ENCODE data around the gene GTF2F1.
A peak's percentile ranks its signal among the peaks of the same experiment; 100 is the strongest.
"Not testable (repeated sequence)": the region's sequence is repeated elsewhere in the genome, so short reads cannot be mapped to it uniquely, and the experiment has no call there.

Gene GTF2F1

DNA sequence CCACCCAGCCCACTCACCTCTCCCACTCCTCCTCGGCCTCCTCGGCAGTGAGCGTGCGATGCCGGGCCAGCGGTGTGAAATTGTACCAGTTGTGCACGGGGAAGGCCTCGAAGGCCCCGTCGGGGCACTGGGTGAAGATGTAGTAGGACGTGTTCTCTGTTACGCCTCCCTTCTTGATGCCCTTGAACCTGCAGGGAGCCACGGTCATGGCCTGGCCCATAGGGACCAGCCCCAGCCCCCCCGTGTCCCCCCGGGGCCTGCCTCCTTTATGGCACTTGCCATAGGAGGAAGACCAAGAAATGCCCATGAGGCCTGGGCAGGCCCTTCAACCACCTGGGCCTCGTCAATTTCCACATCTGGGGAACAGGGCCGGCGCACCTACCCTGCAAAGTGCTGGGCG, 5.6 kb downstream of the GTF2F1 start:
- DNase-seq (ENCODE audit: low read depth in 3 of 3, low spot score in 1 of 3): no peak

DNA sequence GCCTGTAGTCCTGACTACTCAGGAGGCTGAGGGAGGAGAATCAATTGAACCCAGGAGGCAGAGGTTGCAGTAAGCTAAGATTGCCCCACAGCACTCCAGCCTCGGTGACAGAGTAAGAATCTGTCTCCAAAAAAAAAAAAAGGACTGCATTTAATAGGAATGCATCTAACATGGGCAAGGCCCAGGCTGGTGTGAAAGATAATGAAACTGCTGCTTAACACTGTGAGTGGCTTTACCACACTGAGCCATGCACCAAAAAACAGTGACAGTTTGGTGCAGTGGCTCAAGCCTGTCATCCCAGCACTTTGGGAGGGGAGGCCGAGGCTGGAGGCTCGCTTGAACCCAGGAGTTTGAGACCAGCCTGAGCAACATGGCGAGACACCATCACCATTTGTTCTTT, 8.6 kb downstream of the GTF2F1 start:
- DNase-seq (ENCODE audit: low read depth in 3 of 3, low spot score in 1 of 3): no peak

DNA sequence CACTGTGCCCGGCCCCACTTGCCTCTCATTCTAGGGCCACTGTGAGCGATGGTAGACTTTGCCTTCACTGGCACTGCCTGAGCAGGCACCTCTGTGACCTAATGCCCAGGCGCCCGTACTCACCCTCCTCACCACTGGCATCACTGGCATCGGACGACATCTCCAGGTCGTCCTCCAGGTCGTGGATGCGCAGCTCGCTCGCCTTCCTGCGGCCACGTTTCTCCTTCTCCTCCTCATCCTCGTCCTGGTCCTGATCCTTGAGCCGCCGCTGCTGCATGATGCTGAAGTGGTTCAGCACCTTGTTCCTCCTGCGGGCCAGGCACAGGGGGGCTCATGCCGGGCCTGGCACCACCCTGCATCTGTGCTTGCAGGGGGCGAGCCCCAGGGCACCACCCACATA, 9.8 kb downstream of the GTF2F1 start:
- no peak for DNase-seq (ENCODE audit: low read depth in 3 of 3, low spot score in 1 of 3)

DNA sequence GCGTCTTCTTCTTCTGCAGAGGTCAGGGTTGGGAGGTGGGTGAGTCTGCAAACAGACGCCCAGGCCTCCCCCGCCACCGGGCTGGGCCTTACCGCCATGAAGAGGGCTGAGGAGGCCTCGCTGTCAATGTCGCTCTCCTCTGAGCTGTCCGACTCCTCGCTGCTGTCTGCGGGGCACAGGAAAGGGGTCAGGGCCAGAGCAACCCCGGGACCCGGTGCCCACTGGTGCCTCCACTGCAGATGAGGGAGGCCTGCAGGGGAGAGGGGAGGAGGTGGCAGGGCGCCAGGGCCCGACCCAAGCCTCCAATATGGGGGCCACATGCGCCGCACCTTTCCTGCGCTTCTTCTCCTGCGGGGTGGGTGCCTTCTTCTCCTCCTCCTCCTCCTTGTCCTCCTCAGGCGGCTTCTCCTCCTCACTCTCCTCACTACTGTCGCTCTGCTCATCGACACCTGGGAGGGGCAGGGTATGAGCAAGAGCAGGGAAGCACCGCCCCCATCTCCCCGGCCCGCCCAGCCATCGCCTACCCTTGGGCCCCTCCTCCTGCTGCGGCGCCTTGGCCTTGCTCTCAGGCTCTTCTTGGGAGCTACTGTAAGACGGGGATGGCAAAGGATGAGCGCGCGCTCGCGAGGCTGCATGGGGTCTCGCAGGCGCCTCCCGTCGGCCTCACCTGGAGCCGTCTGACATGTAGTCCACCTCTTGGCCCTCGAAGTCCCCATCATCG, 11.8 kb downstream of the GTF2F1 start:
- DNase-seq (ENCODE audit: low read depth in 3 of 3, low spot score in 1 of 3): no peak

DNA sequence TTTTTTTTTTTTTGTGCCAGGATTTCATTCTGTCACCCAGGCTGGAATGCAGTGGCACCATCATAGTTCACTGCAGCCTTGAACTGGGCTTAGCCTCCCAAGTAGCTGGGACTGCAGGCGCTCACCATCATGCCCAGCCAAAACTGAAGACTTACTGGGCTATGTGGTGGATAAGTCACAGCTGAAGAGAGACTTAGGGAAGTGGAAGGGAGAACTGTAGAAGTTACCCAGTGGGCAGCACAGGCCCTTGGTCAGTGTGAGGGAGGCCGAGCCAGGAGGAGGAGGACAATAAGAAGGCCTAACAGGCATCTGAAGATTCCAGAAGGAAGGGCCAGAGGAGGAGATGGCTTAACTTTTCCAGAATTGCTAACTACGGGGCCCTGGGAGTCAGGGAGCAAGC, 13.2 kb downstream of the GTF2F1 start:
- DNase-seq (ENCODE audit: low read depth in 3 of 3, low spot score in 1 of 3): no peak

DNA sequence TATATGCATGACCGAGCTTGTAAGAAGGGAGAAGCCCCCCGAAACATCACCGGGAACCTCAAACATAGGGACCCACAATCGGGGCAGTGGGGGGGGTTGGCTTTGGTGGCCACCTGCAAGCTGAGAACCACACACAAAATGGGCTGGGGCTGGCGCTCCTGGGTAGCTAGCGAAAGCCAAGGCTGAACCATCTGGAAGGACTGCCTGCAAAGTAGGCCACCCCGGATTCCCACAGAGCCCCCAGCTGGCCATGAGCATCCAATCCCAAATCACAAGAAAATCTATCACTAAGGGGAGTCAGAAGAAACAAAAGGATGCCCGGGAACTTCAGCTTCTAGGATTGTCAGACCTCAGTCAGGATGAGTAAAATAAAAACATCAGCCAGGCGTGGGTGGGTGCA, 14.5 kb downstream of the GTF2F1 start:
- DNase-seq (ENCODE audit: low read depth in 3 of 3, low spot score in 1 of 3): no peak

DNA sequence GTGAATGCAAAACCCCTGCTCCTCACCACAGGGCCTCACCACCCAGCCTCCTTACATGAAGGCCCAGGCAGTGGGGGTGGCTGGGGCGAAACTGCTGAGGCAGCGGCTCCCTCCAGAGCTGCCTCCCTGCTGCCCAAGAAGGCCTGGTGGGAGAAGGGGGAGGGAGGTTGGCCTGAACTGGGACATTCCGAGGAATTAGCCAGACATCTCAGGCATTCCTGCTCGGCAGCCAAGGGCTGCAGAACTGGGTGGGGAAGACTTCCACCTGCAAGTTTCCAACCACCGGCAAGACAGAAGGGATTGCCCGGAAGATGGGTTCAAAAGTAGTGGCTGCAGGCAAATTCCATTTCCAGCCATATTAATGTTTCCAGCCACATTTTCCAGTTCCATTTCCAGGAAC, 14.9 kb downstream of the GTF2F1 start:
- DNase-seq (ENCODE audit: low read depth in 3 of 3, low spot score in 1 of 3): no peak

DNA sequence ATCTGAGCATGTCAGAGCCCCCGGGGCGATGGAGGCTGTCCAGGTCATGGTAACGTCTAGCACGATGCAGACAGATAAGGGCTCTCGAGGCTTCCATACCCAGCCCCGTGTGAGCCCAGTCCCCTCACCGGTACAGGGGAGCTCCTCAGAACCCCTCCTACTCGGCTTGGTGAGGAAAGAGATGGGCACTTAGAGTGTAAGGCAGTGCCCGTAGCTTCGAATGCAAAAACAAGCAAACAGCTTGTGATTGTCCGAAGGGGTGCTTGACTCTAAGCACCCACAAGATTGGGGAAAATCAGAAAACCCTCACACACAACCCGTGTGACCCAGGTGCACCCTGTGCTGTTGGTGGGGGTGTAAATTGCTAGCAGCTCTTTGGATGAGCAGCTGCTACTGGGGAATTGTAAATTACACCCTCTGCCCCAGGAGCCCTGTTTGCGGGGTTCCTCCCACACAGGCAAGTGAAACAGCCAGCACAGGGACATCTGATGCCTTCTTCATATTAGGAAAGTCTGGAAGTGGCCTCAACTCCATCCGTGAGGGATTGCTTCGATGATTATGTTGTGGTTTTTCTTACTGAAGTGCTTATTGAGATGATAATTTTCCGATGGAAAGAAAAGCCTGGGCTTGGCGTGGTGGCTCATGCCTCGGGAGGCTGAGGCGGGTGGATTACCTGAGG, 16.3 kb downstream of the GTF2F1 start:
- no peak for DNase-seq (ENCODE audit: low read depth in 3 of 3, low spot score in 1 of 3)

DNA sequence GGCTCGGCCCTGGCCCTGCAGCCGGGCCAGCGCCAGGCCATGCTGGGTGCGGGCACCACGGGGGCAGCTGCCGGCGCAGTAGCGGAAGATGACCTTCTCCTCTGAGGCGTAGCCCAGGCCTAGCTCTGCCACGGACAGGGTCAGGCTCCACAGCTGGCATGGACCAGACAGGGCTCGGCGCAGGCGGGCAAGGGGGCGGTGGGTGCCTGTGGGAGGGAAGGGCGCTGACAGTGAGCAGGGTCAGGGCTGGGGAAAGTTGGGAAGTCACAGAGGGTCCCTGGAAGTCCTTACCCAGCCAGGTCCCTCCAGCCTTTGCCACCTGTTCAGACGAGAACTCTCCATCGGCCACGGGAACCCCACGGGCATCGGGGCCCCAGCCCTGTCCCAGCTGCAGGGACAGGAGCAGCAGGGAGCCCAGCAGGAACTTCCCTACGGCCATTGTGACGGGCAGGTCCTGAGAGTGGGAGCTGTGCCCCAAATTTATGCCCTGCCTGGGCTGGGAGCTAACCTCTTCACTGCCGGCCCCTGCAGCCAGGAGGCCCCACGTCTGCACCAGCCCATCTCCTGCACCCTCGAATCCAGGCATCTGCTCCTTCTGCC, 17.5 kb downstream of the GTF2F1 start, which contains the start of gene PSPN:
Gene PSPN, minus strand, starts transcription at position 523 of the 600 bp plus-strand sequence. Its CDS starts 84 bp downstream, at position 439.
- DNase-seq (ENCODE audit: low read depth in 3 of 3, low spot score in 1 of 3): no peak

DNA sequence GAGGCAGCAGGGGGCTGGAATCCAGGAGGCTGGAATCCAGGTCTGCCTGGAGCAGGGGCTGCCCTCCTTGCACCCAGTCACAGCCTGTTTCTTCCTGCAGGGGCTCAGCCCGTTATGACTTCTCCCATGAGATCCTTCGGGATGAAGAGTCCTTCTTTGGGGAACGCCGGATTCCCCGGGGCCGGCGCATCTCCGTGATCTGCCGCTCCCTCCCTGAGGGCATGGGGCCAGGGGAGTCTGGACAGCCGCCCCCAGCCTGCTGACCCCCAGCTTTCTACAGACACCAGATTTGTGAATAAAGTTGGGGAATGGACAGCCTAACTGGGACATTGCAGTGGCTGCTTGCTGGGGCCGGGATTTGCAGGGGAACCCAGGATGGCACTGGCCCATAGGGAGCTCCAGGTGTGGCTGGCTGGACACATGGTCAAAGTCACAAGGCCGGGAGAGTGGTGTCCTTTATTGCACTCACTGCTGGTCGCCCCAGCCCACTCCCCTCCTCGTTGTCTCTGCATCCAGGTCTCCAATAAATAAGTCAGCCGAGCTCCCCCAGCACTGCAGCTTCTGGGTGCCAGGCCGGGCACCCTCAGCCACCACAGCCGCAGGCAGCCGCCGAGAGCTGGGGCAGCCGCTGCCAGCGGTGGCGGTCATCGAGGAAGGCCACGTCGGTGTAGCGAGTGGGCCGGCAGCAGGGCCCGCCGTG, 18.1 kb downstream of the GTF2F1 start:
- DNase-seq (ENCODE audit: low read depth in 3 of 3, low spot score in 1 of 3): no peak

DNA sequence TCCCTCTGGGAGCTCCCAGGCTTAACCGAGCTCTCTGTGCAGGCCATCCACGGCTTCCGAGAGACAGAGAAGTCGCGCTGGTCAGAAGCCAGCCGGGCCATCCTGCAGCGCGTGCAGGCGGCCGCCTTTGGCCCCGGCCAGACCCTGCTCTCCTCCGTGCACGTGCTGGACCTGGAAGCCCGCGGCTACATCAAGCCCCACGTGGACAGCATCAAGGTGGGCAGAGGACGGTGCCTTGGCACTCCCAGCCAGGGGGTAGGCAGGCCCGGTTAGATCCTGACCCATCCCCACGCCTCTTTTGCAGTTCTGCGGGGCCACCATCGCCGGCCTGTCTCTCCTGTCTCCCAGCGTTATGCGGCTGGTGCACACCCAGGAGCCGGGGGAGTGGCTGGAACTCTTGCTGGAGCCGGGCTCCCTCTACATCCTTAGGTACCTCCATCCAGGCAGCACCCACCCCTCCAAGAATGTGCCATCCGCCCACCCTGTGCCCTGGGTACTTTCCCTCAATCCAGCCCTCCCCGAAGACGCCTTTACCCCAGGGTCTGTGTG, 18.7 kb downstream of the GTF2F1 start:
- DNase-seq (ENCODE audit: low read depth in 3 of 3, low spot score in 1 of 3): no peak

DNA sequence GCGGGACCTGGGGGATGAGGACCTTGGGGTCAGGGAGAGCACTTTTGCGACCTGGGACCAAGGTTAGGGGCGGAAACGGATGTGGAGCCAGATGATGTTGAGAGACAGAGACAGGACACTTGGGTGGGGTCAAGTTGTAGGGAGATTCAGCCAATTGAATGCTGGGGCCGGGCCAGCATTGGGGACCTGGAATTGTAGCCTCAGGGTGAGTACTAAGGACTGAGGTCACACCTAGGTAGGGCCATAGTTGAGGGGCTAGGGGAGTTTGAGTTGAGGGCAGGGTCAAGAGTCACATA, 19.2 kb downstream of the GTF2F1 start:
- no peak for DNase-seq (ENCODE audit: low read depth in 3 of 3, low spot score in 1 of 3)

DNA sequence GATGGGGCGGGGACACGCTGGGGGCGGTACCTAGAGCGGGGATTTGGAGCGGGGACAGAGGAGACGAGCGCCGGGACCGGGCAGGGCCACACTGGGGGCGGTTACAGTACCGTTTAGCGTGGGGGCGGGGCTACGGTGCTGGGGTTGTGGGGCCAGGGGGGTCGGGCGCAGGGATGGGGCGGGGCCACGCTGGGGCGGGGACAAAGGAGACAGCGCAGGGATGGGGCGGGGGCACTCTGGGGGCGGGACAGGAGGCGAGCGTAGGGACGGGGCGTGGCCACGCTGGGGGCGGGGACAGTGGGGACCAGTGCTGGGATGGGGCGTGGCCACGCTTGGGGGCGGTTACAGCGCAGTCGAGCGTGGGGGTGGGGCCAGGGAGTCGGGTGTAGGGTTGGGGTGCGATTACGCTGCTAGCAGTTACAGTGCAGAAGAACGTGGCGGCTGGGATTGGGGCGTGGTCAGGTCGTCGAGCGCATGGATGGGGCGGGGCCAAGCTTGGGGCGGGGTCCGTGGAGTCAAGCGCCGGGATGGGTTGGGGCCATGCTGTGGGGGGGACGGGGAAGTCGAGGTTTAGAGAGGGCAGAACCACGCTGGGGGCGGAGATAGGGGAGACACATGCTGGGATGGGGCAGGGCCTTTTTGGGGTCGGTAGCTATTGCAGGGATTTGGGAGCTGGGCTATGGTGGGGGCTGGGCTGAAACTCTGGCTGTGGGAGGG, 19.7 kb downstream of the GTF2F1 start:
- peak; percentile 94 to 99 (median 96) for DNase-seq (ENCODE audit: low read depth in 3 of 3, low spot score in 1 of 3)

DNA sequence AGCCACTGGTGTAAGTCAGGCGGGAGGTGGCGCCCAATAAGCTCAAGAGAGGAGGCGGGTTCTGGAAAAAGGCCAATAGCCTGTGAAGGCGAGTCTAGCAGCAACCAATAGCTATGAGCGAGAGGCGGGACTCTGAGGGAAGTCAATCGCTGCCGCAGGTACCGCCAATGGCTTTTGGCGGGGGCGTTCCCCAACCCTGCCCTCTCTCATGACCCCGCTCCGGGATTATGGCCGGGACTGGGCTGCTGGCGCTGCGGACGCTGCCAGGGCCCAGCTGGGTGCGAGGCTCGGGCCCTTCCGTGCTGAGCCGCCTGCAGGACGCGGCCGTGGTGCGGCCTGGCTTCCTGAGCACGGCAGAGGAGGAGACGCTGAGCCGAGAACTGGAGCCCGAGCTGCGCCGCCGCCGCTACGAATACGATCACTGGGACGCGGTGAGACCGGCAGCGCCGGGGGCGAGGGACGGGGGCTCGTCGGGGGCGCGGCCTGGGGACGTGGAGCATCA, 20.3 kb downstream of the GTF2F1 start, which contains the start of gene ALKBH7:
Gene ALKBH7, plus strand, starts transcription at position 201 of the 502 bp plus-strand sequence. Its CDS starts 27 bp downstream, at position 228.
- peak; percentile 77 to 94 (median 90) for DNase-seq (ENCODE audit: low read depth in 3 of 3, low spot score in 1 of 3)

DNA sequence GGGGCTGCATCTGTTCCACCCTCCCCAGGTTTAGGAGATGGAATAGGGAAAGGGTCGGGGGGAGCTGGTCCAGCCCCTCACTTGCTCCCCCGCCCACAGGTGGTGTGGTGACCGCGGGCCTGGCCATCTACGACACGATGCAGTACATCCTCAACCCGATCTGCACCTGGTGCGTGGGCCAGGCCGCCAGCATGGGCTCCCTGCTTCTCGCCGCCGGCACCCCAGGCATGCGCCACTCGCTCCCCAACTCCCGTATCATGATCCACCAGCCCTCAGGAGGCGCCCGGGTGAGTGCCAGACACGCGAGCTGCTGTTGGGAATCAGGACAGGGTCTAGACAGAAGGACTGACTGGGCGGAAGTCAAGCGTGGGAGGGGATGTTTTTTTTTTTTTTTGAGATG, 28.6 kb downstream of the GTF2F1 start:
- DNase-seq (ENCODE audit: low read depth in 3 of 3, low spot score in 1 of 3): no peak

DNA sequence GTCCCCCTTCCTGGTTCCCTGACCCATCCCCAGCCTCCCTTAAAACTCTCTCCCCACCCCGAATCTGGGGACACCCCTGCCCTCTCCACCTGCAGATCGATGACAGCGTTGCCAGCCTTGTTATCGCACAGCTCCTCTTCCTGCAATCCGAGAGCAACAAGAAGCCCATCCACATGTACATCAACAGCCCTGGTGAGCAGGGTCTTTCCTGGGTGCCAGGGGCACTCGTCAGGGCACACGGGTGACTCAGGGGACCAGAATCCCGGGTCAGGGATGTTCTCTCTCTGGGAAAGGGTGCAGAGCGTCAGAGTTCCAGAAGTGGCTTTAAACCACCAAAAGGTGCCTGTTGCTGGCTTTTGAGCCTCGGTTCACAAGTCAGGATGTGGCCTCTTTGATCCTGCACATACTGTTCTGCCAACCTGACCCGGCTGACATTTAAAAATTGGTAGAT, 30.6 kb downstream of the GTF2F1 start:
- DNase-seq (ENCODE audit: low read depth in 3 of 3, low spot score in 1 of 3): no peak

DNA sequence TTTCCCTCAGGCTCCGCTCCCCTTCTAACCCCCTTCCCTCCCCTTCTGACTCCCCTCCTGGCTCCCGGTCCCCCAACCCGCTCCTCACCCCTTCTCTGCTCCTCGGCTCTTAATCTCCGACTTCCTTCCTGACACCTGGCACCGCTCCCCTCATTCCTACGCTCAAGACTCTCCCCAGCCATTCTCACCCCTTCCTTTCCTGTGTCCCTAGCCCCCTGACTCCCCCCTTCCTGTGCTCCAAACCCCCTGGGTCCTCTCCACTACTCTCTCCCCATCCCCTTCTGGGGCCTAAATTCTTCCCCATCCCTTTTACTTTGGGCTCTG, 31.0 kb downstream of the GTF2F1 start:
- DNase-seq (ENCODE audit: low read depth in 3 of 3, low spot score in 1 of 3): no peak

DNA sequence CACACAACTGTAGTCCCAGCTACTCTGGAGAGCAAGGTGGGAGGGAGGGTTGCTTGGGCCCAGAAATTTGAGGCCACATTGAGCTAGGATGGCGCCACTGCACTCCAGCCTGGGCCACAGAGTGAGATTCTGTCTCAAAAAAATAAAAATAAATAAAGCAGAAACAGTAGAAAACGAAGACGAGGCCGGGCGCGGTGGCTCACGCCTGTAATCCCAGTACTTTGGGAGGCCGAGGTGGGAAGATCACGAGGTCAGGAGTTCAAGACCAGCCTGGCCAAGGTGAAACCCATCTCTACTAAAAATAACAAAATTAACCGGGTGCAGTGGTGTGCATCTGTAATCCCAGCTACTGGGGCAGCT, 32.1 kb downstream of the GTF2F1 start:
- DNase-seq (ENCODE audit: low read depth in 3 of 3, low spot score in 1 of 3): not testable (repeated sequence)

DNA sequence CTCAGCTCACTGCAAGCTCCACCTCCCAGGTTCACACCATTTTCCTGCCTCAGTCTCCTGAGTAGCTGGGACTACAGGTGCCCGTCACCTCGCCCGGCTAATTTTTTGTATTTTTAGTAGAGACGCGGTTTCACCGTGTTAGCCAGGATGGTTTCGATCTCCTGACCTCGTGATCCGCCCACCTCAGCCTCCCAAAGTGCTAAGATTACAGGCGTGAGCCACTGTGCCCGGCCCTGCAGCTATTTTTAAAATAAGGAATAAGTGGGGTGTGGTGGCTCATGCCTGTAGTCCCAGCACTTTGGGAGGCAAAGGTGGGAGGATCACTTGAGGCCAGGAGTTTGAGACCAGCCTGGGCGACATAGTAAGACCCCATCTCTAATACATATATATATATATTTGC, 32.5 kb downstream of the GTF2F1 start:
- not testable (repeated sequence) for DNase-seq (ENCODE audit: low read depth in 3 of 3, low spot score in 1 of 3)

DNA sequence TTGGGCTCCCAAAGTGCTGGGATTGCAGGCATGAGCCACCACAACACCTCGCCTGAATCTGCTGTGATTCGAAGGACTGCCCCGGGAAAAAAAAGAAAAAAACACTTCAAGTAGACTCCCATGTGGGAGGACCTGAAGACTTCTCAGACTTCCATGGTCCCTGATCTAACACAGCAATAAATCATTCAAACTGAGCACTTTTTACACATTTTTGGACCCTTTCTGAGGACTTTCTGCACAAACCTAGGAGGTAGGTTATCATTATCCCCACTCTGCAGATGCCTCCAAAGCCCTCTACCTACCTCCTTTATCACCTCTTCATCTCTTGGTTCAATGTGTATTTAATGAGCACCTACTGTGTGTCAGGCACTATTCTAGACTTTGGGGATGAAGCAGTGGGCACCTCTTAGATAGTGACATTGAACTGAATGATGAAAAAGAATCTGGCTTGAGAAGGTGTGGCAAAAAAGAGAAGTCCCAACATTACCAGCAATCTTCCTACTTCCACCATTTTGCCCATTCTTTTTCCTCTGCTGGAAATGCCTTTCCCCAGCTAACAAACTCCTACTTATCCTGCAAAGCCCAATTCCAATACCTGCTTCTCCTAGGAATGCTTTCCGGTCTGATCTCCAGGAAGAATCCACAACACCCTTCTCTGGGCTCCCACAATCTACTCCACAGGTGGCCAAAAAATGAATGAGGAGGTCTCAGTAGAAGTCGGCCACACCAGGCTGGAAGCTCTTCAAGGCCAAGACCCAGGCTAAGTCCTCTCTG, 33.2 kb downstream of the GTF2F1 start:
- DNase-seq (ENCODE audit: low read depth in 3 of 3, low spot score in 1 of 3): no peak
